Epithelial cell of proximal tubule (primary cell): ENCODE data around the gene DSC1. TPM values are rescaled to one million over a fixed set of nuclear protein-coding genes. Genes with fewer than 3 reads are reported as not detected.

Source experiments
- DNase-seq: peaks from one replicate; pipeline ENCODE4 v3.0.0-alpha.2; 2011; ENCODE audit warnings: low read depth
- H3K4me3 ChIP-seq: 2 replicates; pipeline ENCODE4 v1.5.1; 2011; ENCODE audit warnings: low read depth, mild to moderate bottlenecking, low read length
- total RNA-seq: library from RNA; depleted of rRNA; stranded (reverse); fragments of >200 nt; gene quantifications from 2 replicates; pipeline ENCODE4 v1.2.3, GENCODE V29; 2015
- TF ChIP-seq, protein P1 (sequence below): conservative IDR thresholded peaks from 2 replicates; pipeline ENCODE4 v1.5.1; 2012; ENCODE audit warnings: low read depth, mild to moderate bottlenecking, low read length

The DSC1 gene
- total RNA-seq, 1 donor from 2014 or later = not detected

DNA sequence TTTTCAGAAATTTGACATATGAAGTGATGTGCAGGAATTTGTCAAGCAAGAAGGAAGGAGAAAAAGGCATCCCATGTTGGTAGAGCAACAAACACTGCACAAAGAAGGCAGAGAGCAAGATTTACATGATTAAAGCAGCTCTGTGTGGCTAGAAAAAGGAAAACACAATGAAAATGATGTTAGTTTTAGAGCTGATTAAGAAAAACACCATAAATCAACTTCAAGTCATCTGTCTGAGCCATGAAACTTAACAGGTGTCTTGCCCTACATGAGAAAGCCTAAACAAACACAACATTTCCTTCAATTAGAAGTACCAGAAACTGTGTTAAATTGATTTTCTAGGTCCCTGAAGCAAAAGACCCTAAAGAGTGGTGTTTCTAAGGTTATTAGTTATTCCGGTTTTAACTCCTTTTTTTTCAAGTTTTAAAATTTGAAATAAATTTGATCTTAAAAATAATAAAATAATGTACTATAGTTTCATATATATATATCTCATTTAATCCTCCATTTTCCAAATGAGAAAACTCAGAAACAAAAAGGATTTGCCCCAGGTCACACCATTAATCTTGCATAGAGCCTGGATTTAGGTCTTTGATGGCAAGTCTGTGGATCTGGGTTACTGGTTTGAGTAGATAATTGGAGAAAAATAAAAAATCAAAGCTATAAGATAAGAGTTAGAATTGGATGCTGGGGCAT is 8.6 kb upstream of the DSC1 start:
- TF ChIP-seq, protein P1, sequence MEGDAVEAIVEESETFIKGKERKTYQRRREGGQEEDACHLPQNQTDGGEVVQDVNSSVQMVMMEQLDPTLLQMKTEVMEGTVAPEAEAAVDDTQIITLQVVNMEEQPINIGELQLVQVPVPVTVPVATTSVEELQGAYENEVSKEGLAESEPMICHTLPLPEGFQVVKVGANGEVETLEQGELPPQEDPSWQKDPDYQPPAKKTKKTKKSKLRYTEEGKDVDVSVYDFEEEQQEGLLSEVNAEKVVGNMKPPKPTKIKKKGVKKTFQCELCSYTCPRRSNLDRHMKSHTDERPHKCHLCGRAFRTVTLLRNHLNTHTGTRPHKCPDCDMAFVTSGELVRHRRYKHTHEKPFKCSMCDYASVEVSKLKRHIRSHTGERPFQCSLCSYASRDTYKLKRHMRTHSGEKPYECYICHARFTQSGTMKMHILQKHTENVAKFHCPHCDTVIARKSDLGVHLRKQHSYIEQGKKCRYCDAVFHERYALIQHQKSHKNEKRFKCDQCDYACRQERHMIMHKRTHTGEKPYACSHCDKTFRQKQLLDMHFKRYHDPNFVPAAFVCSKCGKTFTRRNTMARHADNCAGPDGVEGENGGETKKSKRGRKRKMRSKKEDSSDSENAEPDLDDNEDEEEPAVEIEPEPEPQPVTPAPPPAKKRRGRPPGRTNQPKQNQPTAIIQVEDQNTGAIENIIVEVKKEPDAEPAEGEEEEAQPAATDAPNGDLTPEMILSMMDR = no peak
- DNase-seq = no peak
- H3K4me3 ChIP-seq = no peak overlapping the region

DNA sequence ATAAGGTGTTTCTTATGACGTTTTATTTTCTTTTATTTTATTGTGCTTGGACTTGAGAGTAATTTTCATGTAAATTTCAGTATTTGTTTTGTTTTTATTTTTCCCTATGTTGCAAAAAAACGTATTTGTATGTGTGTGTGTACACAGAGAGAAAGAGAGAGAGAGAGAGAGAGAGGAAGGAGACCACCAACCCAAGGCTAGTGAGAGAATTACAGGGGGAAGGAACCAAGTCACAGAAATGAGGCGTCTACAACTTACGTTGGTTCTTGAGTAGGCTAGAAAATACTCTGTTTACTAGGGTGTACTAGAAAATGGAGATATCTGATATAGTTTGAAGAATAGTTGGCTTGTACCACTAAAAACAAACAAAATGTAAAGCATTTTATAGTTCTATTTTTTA is 7.7 kb upstream of the DSC1 start:
- H3K4me3 ChIP-seq = no peak overlapping the region
- no peak for DNase-seq
- TF ChIP-seq, protein P1 = no peak

DNA sequence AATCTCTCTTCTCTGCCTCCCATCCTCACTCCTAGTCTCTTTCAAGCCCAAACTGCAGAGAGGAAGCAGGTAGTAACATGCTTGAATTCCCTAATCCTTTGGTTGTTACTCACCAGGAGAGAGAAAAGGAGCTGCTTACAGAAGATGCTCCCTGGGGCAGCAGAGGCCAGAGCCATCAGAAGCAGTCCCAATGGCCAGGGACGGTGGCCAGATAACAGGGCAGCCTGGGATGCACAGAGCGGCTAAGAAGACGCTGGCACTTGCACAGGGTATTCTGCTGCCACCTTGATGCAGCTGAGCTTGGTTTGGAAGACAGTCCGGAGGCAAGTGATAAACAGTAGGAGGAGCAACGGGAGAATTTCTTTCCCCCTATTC is 250 bp downstream of the DSC1 start:
- DNase-seq = no peak
- H3K4me3 ChIP-seq = no peak overlapping the region
- TF ChIP-seq, protein P1 = no peak

DNA sequence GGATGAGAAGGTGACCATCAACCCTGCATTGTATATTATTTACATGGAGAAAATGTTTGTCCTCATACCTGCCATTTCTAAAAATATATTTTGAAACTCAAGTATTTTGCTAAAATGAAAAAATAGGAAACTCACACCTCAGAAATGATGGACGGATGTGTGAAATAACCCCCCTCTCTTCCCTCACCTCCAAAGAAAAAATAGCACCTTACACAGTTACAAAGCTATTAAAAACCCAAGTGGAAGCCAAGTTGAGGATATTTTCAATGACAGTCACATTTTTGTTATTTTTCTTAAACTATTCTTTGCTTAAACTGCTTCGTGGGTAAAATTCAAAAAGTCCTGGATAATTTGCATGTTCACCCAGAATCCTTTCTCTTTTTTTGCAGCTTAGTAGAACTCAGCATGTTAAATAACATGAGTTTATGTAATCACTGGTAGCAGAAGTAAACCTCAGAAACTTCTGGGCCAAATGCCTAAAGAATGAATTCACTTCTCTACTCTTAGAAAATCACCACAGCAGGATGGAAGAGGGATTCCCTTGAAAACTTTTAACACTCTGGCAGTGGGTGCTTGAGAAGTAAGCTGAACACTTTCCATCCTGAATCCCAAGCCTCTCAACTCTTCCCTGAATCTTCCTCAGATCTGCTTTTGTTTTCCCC is 768 bp downstream of the DSC1 start:
- DNase-seq = no peak
- H3K4me3 ChIP-seq = no peak overlapping the region
- TF ChIP-seq, protein P1 = no peak

DNA sequence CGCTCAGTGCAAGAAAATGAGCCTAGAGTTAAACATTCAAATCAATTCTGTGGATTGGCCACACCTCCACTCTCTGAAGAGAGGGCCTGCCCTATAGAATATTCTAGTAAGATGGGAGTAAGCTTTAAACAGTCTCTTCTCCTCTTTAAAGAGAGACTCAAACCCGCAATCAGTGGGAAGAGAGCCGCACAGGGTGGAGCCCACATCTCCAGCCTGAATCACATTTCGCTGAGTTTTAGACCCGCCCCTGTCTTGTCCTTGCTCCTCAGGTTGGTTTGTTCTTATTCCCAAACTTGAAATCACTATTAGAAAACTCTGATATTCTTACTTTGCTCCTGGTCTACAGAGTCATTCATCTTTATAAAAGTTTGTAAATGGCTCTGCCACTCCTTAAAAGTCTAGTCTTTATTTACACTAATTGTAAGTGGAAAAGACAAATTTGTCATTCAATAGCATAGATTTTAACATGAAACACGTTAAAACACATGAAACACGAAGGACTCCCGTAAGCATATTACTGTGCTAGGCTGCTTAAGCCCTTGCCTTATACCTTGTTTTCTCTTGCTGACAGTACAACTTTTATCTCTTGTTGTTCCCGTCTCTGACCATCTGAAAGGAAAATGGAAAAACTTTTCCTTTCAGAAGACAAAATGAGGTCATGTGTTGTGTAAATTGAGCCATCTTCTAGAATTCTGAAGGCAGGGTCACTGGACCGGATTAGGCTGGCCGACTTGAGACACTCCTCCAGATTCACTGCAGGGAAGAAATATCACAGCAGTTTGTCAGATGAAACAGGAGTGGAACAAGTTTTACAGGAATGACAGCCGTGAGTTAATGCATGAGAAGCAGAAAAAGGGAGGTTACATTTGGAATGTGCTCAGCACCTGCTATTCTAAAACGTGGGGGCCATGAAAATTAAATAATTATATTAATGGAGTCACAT is 5.6 kb downstream of the DSC1 start:
- DNase-seq = peak; percentile 6
- TF ChIP-seq, protein P1 = no peak
- H3K4me3 ChIP-seq = peak overlapping the region; percentile 18

DNA sequence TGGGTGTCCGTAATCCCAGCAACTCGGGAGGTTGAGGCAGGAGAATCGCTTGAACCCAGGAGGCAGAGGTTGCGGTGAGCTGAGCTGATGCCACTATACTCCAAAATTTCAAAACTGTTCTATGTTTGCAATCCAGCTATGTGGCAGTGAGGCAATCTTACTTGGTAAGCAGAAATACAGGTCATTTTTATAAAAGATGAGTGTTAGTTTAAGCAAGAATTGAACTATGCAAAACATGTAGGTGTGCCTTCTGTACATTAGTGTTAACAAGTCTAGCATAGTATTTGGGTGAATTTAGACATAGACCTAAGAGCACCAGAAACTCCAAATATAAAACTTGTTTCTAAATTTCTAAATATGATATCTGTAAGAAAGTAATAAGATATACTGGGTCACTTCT is 7.2 kb downstream of the DSC1 start:
- H3K4me3 ChIP-seq = no peak overlapping the region
- TF ChIP-seq, protein P1 = no peak
- DNase-seq = no peak
